ENCODE data around the gene MAEA.

GRCh38 chr4:1334579-1334895 lies 44.8 kb downstream of the MAEA start:
- TF ChIP-seq CTCF (IDR thresholded peaks at IDR 0.05) = no peak
- TF ChIP-seq EZH2 (IDR thresholded peaks at IDR 0.05) = no peak
- TF ChIP-seq EZH2phosphoT487 (IDR thresholded peaks at IDR 0.05) = no peak
